GM19238 (cell line): Measurements from ENCODE around the gene CALM3.

Source experiments
- DNase-seq: peaks from one replicate; pipeline ENCODE4 v3.0.0; 2011; ENCODE audit warnings: low spot score; ENCODE audit not compliant: insufficient read length

CALM3 gene

DNA sequence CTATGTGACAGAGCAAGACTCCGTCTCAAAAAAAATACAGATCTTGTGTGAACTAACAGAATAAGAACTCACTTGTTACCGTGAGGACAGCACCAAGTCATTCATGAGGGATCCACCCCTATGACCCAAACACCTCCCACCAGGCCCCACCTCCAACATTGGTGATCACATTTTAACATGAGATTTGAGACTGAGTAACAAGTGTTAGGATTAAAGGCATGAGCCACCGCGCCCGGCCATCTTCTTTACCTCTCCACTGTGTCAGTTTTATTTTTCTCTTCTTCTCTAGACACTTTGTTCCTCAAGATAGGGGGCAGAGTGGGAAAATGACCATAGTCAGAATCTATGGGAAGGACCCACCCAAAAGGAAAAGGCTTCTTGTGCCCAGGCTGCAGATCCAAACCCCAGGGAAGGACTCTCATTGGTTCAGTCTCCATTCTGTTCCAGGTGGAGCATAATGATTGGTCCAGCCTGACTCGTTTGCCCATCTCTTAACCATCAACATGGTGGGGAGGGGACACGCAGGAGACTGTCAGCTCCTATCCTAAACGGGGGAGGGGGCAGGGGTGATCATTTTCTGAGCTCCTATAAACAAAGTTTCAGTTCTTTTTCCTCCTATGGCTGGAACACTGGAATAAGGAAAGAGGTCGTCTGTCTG is 1.3 kb upstream of the CALM3 start:
- DNase-seq: no peak

DNA sequence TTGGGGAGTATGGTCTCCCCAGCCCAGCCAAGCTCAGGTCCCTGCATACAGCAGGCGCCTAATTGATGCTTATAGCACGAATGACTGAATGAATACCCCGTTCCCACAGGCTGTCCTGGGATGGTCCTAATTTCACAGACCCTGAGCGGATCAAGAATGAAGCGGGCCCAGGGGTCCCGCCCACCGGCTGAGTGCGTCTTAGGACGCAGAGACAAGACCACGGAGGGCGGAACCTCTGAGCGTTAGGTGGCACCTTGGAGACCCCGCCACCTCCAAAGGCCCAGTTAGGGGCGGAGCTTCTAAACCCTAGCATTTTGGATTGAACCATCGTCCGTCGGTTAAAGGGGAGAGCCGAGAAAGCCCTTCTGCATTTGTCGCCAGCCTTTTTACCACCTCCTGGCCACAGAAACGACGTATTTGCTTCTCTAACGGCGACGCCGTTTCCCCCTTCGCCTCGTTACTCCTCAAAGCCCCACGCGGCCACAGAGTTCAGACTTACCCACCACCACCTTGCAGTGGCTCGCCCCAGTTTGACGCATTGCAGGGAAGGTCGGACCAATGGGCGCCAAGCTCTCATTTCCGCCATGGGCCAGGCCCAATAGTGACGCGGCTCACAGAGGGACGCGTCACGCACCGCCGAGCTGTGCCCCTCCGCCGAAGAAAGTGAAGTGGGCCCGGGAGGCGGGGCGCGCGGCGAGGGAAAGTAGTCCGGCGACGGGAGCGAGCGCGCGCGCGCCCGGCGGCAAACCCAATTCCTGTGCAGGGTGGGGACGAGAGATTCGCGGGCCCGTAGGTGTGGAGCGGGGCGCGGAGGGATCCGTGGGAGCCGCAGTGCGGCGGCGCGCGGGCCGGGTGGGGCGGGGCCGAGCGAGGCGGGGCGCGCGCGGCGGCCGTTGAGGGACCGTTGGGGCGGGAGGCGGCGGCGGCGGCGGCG is 479 bp upstream of the CALM3 start:
- DNase-seq: peak; percentile 88

DNA sequence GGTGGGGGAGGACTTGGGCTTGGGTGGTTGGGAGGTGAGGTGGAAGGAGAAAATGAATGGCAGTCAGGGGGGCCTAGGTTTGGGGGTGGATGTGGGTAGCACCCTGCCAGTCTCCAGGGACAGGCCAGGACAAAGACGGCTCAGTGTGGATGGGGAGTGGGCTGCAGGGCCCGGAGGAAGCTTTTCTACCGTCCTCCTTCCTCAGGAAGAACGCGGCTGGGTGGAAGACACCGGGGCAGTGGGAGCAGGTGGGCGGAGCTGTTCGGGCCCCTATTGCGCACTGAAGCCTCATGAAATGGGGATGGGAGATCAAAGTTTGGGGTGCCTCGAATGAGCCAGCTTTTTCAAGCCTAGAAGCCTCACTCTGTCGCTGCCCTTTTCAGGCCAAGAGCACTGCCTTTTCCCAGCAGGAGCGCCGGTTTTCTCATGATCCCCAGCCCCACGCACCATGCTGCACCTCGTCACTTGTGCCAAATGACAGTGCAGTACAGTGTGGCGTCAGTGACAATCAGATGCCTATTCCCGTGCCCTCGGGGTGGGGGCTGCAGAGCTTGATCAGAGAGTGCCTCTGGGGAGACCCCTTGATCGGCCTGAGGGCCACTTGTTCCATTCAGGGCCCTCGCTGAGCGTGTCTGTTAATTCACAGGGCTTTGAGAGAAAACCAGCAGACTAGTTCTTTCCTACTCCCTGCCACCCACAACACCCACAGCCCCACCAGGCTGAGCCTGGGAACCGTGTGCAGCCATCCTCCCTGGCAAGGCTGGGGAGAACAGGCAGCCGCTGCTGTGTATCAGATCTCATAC is 1.5 kb downstream of the CALM3 start:
- no peak for DNase-seq

DNA sequence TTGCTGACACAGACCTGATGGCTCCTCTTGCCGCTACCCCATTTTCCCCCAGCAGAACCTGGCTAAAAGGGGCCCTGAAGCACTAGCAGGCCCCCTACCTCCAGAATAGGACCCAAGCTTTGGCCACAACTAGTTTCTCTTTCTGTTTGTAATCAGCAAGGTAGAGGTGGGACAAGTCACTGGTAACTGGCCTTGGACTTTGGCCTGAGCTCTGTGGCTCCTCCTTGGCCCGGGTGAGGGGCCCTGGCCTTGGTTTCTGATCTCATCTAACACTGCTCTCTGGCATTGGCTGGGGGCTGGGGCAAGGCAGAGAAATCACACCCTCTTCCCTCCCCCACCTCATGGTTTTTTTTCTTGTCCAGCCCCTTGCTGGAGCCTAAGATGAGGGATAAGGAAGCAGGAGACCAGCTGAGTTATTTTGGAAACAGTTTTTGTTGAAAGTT is 2.1 kb downstream of the CALM3 start:
- DNase-seq: peak; percentile 61

DNA sequence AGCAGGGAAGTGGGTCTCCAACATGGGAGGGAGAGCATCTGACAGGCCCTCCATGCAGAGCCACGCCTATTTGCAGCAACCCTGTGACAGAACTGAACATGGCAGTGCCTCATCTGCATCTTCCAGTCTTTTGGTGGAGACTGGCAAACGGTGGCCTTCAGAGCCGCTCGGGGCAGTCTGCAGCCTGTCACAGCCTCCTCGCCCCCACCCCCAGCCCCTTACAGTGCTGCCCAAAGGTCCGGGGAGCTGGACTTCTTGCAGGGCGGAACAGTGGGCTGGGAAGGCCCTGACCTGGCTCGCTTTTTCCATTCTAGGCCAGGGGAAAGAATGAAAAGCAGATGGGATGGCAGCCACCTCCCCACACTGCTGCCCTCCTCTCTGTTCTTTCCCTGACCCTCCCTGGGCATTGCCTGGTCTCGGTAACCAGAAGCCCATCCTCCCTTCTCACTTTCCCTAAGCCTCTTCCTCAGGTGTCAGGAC is 2.7 kb downstream of the CALM3 start:
- no peak for DNase-seq

DNA sequence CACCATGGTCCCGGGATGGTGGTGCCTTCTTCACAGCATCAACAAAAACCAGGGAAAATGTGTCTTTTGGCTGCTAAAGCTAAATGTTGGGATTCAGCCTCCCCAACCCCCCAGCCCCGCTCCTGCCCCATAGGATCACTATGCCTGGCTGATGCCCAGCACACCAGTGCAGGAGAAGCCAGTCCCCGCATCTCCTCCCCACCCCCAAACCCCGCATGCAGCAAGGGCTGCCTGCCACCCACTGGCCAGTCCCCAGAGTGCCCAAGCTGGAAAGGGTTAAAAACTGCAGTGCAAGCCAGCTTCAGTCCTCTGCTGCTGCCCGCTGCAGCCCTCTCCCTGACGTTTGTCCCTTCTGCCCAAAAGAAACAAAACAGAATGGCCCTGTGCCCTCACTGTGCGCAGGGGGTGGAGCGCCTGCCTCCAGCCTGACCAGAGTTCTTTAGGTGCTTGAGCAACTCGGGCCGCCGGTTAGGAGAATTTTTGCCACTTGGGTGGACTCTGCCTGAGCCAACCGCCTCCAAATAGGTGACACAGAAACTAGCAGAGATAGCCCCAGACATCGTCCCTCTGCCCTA is 3.7 kb downstream of the CALM3 start:
- DNase-seq: no peak

DNA sequence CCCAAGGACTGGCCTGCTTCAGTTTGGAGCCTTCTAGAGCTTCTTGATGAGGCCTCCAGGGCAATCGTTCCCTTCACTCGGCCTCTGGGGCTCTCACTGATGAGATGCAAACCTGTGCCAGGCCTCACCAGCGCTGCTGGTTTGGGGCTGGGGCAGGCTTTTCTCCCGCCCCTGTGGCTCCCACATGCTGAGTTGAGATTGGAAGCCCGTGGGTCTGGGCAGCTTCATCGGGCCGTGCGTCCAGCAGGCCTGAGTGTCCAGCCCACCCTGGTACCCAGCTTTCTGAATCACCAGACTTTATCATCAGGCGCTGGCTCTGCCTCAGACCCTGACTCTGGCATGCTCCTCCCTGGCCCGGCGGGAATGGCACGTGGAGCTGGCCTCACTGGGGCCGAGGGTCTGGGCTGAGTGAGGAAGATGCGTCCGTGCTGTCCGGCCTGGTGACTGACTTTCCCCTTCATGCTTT is 4.3 kb downstream of the CALM3 start:
- DNase-seq: no peak

DNA sequence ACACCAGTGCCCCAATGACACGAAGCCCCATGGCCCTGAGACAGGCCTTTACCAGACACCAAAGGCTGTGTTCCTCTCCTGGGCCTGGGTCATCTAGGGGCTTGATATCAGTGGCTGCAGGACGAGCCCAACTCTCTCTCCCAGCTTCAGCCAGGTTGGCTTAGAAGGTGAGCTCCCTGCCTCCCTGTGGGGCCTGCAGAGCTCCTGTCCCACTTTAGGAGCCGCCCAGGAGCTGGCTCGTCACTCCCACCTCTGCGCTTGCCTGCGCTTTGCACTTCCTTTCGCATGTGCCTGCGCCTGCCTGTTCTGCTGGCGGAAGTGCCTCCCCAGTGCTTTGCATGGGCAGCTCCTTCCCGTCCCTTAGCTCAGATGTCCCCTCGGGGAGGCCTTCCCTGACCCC is 4.9 kb downstream of the CALM3 start:
- no peak for DNase-seq

DNA sequence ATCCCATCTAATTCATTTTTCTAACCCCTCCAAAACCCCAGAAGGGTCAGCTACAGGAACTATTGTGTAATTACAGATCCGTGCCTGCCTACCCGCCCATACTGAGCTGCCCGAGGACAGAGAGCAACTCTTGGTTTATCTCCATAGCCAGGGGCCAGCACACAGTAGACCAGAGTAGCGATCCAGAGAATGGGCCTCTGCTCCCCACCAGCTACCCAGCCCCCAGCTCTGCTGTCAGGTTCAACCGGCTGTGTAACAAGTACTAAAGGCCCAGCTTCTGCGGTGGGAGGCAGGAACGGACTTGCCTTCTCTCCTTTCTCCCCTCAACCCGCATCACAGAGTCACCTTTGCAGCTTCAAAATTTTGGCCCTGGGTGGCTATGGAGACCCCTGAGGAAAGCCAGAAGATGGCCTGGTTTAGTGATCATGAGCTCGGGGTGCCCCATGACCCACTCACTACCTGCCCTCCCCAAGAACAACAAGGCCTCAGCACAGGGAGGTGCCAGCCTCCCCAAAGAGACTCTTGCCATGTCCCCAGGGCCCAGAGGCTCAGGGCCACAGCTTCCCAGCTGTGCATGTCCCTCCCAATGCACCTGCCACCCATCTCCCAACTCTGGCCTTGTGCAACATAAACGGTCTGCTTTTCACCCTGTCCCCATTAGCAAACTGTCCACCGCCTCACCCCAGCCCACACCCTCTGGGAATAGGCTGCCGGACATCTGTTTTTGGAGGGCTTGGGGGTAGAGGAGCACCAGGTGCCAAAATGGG is 5.7 kb downstream of the CALM3 start:
- no peak for DNase-seq

DNA sequence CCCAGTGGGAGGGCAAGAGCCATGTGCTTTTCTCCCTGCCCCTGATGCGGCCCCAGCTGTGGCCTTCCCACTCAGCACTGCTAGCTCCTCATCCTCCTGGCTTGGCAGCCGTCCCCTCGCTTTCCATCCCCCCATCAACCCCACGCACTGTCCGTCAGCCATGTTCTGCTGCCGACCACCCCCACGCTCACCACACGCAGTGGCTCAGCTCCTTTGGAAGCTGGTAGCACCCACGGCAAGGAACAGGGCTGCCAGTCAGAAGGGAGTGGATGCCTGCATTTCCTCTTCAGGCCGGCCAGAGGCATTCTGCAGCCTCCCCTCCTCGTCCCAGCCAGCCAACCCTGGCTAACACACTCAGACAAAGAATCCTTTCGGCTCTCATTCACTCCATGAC is 6.3 kb downstream of the CALM3 start:
- DNase-seq: no peak

DNA sequence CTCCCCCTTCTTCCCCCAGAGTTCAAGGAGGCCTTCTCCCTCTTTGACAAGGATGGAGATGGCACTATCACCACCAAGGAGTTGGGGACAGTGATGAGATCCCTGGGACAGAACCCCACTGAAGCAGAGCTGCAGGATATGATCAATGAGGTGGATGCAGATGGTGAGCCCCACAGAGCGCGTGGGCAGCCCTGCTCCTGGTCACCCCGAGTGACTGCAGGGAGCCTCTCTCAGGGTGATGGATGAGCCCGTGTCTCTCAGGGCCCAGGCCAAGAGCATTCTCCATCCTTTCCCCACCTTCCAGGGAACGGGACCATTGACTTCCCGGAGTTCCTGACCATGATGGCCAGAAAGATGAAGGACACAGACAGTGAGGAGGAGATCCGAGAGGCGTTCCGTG is 7.0 kb downstream of the CALM3 start:
- DNase-seq: no peak

DNA sequence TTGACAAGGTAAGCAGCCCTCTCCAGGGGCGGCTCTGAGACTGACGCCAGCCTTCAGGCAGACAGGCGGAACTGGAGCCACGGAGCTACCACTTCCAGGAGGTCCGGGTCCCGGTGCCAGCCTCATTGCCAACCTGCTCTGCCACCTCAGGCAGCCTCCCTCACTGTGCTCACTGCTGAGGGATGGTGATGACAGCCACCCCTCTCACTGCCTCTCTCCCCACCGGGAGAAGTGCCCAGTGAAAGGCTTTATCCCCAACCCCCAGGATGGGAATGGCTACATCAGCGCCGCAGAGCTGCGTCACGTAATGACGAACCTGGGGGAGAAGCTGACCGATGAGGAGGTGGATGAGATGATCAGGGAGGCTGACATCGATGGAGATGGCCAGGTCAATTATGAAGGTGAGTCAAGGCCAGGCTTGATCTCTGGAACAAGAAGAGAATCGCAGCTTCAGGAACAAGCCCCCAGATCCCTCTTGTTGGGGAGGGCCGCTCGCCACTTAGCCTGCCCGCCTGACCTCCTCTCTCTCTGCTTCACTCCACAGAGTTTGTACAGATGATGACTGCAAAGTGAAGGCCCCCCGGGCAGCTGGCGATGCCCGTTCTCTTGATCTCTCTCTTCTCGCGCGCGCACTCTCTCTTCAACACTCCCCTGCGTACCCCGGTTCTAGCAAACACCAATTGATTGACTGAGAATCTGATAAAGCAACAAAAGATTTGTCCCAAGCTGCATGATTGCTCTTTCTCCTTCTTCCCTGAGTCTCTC is 7.6 kb downstream of the CALM3 start:
- DNase-seq: no peak

DNA sequence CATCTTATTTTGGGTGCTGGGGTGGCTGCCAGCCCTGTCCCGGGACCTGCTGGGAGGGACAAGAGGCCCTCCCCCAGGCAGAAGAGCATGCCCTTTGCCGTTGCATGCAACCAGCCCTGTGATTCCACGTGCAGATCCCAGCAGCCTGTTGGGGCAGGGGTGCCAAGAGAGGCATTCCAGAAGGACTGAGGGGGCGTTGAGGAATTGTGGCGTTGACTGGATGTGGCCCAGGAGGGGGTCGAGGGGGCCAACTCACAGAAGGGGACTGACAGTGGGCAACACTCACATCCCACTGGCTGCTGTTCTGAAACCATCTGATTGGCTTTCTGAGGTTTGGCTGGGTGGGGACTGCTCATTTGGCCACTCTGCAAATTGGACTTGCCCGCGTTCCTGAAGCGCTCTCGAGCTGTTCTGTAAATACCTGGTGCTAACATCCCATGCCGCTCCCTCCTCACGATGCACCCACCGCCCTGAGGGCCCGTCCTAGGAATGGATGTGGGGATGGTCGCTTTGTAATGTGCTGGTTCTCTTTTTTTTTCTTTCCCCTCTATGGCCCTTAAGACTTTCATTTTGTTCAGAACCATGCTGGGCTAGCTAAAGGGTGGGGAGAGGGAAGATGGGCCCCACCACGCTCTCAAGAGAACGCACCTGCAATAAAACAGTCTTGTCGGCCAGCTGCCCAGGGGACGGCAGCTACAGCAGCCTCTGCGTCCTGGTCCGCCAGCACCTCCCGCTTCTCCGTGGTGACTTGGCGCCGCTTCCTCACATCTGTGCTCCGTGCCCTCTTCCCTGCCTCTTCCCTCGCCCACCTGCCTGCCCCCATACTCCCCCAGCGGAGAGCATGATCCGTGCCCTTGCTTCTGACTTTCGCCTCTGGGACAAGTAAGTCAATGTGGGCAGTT is 8.6 kb downstream of the CALM3 start:
- DNase-seq: no peak

DNA sequence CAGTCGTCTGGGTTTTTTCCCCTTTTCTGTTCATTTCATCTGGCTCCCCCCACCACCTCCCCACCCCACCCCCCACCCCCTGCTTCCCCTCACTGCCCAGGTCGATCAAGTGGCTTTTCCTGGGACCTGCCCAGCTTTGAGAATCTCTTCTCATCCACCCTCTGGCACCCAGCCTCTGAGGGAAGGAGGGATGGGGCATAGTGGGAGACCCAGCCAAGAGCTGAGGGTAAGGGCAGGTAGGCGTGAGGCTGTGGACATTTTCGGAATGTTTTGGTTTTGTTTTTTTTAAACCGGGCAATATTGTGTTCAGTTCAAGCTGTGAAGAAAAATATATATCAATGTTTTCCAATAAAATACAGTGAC is 9.3 kb downstream of the CALM3 start:
- no peak for DNase-seq

DNA sequence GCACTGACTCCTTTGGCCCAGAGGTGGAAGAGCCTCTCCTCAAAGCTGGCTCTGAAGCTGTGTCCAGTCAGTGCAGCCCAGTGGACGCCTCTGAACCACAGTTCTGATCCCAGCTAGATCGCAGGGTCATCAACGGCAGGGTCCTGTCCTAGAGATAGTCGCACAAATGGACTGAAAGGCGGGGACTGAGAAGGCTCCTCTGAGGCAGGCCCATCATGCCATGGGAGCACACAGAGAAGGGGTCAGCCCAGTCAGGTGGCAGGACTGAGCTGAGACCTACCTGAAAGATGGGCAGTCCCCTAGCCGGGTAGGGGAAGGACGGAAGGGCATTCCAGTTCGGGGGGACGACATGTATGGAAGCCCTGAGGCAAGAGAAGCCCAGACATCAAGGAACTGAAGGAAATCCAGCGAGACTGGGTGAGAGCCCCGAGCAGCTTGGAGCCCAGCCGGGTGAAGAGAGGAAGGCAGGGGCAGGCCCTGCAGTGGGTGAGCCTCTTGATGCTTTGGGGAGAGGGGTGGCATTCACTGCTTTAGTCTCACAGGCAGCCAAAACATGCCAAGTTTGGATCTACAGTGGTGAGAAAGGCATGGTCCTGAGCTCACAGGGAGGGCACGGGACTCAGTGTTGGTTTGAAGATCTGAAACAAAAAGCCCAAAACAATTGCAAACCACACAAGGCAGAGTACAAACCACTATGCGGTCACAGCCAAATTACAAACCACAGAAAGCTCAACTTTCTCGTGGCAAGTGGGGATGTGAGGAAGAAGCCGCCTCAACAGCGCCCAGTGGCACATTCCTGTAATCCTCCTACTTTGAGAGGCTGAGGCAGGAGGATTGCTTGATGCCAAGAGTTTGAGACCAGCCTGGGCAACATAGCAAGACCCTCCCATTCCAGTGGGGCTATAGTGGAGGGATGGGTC is 10.0 kb downstream of the CALM3 start:
- no peak for DNase-seq

DNA sequence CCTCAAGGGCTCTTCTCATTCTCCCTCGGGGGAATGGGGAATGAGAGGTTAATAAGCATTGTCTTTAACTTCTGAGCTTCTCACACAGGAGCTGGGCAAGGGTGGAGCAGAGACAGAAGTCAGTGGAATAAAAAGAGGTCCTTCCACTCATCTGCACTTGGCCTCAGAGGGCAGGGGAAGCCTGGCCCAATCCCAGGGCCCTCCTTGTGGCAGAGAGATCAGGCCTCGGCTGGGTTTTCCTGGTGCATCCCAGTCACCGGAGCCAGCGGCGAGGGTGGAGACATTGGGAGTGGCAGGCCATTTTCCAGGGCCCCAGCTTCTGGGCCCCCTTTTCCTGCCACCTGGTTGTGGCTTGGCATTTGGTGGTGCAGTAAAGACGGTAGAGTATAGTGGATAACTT is 10.6 kb downstream of the CALM3 start:
- DNase-seq: no peak

DNA sequence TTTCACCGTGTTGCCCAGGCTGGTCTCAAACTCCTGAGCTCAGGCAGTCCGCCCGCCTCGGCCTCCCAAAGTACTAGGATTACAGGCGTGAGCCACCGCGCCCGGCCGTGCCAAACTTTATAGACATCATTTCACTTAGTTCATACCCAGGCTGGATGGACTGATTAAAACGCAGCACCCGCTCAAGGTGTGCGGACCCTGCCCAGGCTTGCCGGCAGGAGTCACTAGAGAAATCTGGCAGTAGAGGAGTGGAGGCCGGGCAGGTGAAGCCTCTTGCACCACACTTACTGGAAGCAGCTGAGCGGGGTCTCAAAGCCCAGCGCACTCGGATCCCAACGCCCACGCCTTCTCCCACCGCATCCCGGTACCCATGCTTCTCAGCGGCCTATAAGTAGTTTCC is 12.4 kb downstream of the CALM3 start:
- no peak for DNase-seq
